HG03097 (cell line): ENCODE data around the gene FBXL15.

Source experiments
- ATAC-seq: cut with Tn5 transposase; IDR thresholded peaks from one replicate; pipeline ENCODE4 v1.9.1; 2021; ENCODE audit not compliant: unreplicated experiment, low FRiP score

The FBXL15 gene

DNA sequence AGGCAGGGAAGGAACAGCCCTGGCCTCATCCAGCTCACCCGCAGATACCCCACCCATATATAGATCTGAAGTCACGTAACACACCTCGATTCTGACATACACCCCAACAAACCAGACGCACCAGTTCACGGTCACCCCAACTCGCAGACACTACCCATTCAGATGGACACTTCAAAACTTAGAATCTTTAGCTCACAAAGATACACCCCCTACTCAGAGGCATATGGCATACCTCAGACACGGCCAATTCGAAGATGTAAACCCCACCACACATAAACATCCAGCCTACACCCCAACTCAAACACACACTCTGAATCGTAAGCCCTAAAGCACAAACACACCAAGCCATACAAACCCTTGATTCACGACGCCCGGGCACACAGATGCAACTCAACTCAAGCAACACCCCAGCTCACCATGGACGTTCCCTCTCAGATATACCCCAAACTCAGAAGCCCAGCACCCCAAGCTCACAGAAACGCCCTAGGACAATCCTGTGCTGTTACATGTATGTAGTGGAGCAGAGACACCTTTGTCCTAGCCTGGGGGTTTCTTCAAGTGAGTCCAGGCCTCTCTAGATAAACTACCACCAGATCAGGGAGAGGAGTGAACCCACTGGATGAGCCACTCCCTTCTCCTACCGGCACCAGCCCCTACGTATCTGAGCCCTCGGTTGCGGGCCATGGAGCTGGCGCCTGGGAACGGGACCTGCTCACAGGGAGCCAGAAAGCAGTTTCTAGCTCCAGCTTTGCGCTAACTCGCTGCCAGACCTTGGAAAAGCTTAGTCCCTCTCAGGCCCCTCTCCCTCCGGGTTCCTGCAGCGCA is 10.8 kb upstream of the FBXL15 start:
- ATAC-seq = no peak

DNA sequence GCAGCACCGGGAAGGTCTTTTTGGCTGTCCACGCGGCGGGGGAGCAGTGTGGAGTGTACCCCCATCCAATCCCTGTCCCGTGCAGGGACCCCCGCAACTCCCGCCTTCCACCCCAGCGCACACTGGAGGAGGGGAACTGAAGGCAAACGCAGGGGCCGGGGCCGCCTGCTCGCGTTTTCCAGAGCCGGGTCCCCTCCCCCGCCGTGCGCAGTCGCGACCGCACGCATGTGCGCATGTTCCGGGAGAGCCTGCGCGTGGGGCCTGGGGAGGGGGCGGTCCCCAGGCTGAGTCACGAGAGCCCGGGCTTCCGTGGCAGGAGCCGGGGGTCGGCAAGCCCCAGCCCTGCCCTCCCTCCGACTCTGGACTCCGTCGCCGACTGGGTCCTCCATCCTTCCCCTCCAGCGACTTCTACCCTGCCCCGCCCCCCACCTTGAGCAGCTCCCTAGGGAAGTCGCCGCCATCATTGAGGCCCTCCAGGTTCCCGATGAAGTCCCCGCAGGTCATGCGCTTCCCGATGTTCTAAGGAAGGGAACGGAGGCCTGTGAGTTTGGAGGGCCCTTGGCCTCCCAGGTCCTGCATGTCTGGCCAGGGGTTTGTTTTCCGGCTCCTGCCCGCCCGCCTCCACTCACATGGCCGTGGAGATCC is 10.1 kb upstream of the FBXL15 start:
- ATAC-seq = no peak

DNA sequence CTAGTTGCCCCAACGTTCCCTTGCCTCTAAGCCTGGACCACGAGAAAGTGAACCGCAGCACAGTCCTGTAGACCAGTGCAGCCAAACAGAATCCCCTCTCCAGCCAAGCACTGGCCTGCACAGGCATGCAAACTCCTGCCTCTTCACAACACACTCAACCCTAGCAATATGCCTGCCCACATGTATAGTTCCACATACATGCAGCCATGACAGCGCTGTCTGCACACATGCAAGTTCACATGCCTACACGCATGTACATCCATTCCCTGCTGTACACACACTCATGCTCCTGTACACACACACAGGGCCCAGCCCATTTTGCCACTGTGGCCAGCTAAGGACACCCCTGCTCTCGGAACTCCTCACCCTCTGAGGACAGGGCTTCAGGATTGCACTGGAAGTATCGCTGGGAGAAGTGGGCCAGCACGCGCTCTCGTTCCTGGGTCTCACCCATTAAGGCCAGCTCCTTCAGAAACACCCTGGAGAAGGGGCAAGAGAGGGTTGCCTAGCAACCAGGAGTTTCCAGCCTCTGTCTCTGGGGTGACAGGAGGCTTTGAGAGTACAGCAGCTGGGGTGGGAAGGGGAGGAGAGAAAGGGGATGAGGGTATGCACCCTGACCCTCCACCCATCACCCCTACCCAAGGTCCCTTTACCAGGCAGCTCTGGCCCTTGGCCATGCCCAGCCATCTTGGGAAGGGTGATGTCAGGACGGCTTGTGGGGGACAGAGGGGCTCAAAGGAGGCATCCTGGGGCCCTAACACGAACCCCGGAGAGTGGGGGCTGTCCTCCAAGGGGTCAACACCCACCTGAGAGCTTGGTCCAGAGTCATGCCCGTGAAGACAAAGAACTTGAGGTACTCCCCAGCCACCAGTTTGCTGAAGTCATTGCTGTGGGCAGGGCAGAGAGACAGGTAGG is 9.0 kb upstream of the FBXL15 start:
- no peak for ATAC-seq

DNA sequence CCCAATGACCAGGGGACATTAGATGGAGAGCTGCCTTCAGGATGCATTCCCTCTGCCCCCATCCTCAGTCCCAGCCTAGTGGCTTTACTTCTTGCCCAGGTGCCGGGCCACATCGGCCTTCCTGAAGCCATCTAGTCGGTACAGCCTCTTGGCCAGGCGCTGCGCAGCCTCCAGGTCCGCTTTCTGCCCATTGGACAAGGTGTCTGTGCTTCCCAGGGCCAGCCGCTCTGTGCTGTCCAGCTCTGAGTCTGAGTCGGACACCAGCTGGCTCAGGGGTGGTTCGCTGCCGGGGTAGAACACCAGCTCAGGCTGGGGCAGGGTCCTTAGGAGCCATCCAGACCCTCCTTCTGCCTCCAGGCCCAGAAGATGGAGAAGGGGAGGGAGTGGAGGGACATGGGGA is 8.3 kb upstream of the FBXL15 start:
- no peak for ATAC-seq

DNA sequence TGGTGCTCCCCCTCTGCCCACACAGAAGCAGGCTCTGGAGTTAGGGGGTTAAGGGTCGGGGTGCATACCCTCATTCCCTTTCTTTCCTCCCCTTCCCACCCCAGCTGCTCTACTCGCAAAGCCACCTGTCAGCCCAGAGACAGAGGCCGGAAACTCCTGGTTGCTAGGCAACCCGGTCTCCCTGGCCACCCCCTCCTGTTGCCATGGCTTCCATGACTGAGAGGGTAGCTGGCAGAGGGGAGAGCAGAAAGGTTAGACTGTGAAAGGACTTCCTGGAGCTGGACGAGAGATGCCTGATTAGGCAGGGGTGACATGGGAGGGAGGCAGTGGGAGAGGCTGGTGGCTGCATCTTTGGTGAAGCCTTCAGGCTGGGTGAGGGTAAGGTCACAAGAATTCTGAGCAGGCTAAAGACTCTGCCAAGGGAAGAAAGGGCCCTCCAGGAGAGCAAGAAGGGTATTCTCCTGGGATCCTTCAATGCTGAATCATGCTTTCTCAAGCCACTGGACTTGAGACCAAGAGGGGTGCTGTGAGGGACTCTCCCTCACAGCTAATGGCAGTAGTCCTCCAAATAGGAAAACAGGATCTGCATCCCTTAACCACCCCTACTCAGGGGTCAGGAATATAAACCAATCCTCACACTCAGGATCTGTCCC is 7.5 kb upstream of the FBXL15 start:
- ATAC-seq = no peak

DNA sequence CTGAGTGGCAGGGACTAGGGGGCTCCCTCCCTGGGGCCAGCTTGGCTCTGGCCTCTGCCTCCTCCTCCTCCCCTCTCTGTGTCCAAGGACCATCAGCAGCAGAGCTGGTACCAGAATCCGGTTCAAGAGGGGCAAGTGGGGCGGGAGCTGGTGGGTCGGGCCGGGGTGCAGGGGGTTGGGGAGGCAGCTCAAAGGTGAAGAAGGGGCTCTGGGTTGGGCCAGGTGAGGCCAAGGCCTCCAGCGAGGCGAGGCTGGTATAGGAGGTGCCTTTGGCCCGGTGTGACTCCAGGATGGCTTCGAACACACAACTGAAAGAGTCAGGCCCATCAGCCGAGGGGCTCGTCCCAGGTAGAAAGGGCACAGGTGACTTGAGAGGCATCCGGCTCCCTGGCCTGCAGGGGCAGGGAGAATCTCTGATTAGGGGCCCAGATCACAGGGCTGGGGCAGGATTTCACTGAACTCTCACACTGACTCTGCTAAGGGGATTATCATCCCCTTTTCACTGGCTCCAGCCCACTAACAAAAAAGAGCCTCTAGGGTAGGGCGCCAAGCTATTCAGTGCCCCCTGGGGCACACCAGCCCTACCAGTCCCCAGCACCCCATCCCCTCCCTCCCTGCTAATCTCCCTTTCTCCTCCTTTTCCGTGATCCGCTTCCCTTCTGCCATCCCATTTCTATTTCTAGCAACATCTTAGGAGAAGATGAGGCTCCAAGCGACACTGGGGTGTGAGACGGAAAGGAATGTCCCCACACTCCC is 6.7 kb upstream of the FBXL15 start:
- ATAC-seq = no peak

DNA sequence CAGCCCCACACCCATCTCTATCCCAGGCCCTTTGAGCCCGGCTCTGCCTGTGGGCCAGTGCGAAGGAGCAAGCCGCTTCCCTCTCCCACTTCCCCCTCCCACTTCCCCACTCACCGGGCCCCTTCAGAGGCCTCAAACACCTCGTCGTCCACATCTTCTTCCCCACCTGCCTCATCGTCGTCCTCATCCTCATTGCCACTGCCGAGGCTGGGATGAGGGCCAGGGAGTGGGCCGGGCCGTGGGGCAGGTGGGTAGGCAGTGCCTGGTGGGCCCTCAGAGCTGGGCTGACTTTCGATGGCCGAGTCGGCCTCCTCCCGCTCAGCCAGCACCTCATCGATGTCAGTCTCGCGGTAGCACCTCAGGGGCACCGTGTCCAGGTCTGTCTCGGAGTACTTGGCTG is 5.9 kb upstream of the FBXL15 start:
- no peak for ATAC-seq

DNA sequence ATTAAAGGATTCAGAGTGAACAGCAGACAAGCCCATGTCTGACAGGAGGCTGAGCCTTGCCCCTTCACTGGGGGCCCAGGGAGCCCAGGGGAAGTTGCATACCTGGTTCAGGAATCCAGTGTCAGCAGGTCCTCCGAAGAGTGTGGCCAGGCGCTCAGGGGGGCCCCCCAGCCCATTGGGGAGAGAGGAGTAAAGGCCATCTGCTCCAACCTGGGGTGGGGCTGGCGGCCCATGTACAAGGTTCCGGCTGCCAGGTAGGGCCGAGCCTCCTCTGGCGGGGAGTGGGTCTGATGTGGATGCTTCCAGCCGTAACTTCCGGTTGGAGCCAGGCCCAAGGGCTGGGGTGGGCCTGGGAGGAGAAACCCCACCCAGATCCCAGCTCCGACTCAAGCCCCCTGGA is 4.4 kb upstream of the FBXL15 start:
- ATAC-seq = no peak

DNA sequence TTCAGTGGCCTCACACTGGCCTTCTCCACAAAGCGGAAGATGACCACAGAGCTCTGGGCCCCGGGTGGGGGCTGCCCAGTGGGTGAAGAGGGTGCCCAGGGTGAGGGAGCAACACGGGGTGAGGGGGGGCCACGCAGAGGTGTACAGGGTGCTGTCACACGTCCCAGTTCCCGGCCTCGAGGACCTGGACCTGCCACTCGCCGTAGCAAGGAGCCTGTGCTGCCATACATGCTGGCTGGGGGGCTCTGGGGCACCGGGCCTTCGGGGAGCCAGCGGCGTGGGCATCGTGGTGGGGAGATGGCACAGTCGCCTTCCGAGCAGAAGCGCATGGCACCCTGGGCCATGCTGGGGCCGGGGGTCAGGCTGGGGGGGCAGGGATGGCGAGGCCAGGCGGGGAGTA is 3.9 kb upstream of the FBXL15 start:
- no peak for ATAC-seq

DNA sequence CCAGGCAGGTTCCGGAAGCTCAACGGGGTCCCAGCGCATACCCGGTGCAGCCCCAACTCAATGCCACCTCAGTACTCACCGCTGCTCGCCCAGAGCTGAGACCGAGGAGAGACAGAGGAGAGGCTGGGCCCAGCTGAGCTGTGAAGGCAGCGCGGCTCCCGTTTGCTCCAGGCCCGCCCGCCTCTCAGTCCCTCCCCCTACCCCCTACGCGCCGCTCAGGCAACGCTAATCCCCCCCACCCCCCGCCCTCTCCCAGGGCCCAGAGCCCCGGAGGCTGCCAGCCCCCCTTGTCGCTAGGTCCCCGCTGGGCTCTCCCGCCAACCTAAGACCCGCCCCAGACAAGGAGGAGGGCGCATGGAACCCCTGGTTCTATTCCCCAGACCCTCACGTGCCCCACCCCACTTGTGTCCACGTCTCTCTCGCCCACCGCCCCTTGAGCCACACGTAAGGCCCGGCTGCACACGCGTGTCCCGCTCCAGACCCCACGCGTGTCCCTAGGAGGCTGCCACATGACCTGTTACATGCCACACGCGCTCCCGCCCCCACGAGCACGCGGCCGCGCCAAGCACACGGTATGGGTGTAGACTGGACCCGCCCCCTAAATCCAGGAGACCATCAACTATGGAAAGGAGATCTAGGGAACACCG is 1.9 kb upstream of the FBXL15 start, which contains the start of gene PSD:
PSD (minus strand) TSS at position 164 of the 647 bp plus-strand sequence. CDS start 1,747 bp downstream, outside the sequence.
- no peak for ATAC-seq

DNA sequence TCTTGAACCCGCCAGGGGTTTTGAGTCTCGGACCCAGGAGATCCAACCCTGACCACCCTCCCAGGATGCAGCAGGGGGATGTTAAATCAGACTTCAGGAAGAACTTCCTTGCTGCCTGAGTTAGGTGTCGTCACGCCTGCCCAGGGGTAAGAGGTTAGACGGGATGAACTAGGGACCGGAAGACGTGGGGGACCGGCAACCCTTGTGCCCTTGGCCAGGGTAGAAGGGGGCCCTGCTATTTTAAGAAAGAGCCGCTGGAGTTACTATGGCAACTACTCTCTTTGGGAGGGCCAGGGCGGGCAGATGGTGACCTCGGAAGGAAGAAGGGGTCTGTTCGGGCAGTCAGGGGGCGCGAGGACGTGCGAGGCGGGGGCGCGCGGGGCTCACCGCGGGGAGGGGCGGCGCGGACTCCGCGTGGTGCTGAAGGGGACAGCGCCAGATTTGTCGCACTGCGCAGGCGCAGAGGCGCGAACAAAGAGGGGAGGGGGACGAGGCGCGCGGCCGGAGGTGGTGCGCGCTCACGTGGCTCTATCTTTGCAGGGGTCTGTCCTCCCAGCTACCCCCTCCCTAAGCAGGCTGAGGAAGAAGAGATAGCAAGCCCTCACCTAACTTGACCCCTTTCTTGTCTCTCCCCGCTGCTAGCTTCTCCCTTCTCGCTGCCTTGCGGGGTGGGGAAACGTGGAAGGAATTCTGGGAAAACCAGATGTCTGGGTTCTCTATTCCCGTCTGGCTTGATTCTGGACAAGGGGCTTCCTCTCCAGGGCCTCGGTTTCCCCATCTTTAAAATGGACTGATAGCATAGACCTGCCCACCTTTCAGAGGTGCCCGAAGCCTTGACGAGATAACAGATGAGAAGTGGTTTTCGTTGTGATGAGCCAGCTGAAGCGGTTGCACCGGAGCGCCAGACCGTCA is 1.1 kb upstream of the FBXL15 start:
- ATAC-seq = no peak

DNA sequence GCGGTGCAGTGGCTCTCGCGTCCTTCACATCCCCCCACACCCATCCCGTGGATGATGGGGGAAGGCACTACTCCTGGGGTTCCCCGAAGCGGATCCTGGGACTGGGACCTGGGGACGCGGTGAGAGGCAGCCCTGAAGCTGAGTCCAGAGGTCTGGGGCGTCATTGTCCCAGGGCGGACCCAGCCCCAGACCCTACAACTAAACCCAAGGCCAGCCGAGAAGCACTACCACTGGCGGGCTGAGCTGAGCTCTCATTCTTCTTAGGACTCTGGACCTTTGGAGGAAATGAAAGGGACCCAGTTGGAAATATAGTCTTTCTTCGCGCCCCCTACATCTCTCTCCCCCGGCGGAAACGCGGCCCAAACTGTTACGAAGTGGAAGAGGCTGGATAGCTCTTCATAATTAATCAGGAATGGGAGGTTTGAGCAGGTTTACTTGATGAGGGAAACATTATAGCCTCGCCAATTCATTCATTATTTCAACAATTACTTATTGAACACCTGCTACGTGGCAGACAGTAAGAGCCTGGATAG is 389 bp upstream of the FBXL15 start:
- ATAC-seq = no peak

DNA sequence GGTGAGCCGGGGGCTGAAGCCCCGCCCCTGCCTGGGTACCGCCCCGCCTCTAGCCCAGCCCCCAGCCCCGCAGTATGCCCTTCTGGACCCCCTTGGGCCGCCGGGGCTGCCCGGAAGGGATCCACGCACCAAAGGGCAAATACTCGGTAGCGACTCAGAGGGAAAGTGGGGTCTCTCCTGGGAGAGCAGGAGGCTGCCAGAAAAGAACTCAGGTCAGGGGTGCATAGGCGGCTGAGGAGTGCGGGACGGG is 796 bp downstream of the FBXL15 start:
- ATAC-seq = peak; percentile 2

DNA sequence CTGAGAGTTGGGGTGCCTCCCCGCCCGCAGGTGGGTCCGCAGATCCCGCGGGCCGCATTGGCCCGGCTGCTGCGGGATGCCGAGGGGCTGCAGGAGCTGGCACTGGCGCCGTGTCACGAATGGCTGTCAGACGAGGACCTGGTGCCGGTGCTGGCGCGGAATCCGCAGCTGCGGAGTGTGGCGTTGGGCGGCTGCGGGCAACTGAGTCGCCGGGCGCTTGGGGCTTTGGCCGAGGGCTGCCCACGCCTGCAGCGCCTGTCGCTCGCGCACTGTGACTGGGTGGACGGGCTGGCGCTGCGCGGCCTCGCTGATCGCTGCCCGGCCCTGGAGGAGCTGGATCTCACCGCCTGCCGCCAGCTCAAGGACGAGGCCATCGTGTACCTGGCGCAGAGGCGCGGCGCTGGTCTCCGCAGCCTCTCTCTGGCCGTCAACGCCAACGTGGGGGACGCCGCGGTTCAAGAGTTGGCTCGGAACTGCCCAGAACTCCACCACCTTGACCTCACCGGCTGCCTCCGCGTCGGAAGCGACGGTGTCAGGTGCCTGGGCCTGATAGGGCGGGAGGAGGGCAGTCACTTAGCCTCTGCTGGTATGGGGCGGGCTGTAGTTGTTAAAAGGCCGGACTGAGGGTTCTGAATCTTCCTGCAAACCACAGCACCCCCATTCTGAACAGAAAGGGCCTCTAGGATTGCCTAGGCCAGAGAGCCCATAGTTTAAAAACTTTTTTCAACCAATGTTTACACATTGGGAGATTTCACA is 1.3 kb downstream of the FBXL15 start:
- no peak for ATAC-seq

DNA sequence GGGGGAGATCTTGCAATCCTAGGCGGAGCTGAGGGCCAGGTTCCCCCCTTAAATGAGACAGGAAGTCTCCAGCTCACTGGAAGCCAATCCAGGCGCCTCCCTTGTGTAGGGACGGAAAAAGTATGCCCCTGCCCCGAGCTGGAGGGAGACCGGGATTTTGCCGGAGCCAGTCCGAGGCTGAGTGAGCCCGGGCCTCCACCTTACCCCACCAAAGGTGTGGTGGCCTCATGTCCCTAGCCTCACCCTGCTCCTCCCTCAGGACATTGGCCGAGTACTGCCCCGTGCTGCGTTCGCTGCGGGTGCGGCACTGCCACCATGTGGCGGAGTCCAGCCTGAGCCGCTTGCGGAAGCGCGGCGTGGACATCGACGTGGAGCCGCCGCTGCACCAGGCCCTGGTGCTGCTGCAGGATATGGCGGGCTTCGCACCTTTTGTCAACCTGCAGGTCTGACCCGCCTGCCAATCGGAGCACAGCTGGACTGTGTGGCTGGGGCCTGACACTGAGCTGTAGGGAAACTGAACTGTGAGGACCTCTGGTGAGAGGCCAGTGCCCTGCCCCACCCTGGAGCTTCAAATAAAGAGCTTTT is 2.0 kb downstream of the FBXL15 start:
- ATAC-seq = no peak

DNA sequence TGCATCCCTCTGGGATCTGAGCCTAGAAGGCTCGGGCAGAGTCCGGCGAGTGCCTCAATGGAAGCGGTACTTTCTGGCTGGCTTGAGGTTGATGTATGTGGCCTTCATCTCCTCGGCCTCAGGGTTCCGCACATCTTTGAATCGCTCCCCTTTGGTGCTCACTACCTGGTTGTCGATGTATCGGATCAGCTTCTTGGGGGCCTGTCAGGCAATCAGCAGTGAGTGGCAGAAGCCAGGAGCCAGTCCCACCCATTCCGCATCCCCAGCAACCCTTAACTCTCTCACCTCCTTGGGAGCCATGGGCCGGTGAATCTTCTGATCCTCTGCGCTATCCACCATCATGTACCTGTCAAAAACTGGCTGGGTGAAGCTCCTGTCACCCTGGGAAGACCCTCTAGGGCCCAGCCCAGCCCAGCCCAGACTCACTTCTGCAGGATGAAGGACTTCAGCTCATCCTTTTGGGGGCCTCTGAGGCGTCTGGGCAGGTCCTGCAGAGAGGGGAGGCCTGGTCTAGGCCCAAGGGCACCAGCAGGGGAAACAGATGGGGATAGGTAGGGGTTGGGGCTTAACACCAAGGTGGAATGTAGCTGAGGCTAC is 2.8 kb downstream of the FBXL15 start:
- no peak for ATAC-seq

DNA sequence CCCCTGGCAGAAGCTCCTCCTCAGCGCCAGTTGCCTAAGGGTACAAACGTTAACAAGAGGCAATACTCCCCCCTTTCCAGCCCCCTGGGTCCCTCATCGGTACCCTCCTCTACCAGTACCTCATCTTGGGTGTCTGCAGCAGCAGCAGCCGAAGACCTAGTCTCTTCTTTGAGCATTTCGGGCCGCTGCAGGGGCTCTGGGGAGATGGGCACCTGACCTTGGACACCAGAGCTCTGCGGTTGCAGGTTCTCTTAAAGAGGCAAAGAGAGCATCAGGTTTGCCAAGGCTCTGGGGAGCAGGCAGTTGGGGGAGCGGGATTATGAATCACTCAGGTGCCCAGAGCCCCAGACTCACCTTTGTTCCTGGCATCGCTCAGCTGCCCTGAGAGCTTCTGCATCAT is 3.5 kb downstream of the FBXL15 start:
- ATAC-seq = no peak
